Prostate gland (tissue), 2 donors: ENCODE results near the gene ANKRD13D.

ENCODE experiments used
- CTCF ChIP-seq, 4 experiments: fragments of 200-600 bp in 2 of 4; fragments of 450-650 bp in 2 of 4; sonication (generic) in 2 of 4; IDR thresholded peaks; 1 replicate in 3 of 4; 2 replicates in 1 of 4; pipeline ENCODE4 v1.5.1; 2016 to 2019; ENCODE audit warnings: antibody characterized with exemption in 4 of 4, mild to moderate bottlenecking in 2 of 4, moderate library complexity in 2 of 4
- POLR2A ChIP-seq: fragments of 450-650 bp; IDR thresholded peaks from one replicate; pipeline ENCODE4 v1.6.1; 2016; ENCODE audit warnings: antibody characterized with exemption, mild to moderate bottlenecking

- TF ChIP-seq CTCF (IDR thresholded peaks at IDR 0.05) (no peak), POLR2A (no peak)
These were observed 9.7 kb downstream of the ANKRD13D start for GRCh38 chr11:67298786-67299185.
